ENCODE data around the gene SOX4. TPM values are rescaled to one million over a fixed set of nuclear protein-coding genes. Genes with fewer than 3 reads are reported as not detected.

Gene SOX4
- total RNA-seq, 2 donors from 2014 or later, result 45.1 to 47.0 TPM

DNA sequence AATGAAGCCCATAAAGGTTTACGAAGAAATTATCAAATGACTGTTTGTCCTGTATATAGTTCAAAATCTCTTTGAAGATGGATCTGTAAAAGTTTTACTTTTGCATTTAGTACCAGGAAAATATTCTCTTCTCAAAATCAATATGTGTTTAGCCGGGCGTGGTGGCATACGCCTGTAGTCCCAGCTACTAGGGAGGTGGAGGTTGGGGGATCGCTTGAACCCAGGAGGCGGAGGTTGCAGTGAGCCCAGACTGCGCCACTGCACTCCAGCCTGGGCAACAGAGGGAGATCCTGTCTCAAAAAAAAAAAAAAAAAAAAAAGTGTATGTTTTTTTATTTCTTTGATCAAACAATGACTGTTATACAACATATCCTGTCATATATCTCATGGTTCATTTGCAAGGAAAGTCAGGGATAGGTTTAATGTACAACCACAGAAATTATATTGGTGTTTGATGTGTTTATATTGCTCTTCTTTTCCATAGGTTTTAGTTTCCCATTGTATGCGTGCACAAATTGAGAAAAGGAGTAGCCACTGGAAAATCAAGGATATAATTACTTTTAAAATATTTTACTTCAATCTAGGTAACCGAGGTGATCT lies 40.1 kb downstream of the SOX4 start:
- Histone ChIP-seq H3K4me1 (no peaks in the 10 kb centered on the region), H3K36me3 (no peaks in the 10 kb centered on the region), H3K4me3 (no peak overlapping the region), H3K9ac (ENCODE audit: low read depth in 2 of 2, low read length in 2 of 2) (no peak overlapping the region), H3K9me3 (no peaks in the 10 kb centered on the region), H3K27ac (no peak overlapping the region), H3K27me3 (no peaks in the 10 kb centered on the region)
- intact Hi-C loops (cut with DNase I), result no loop called here
- DNase-seq, result peak; percentile 28
- TF ChIP-seq, protein P1, sequence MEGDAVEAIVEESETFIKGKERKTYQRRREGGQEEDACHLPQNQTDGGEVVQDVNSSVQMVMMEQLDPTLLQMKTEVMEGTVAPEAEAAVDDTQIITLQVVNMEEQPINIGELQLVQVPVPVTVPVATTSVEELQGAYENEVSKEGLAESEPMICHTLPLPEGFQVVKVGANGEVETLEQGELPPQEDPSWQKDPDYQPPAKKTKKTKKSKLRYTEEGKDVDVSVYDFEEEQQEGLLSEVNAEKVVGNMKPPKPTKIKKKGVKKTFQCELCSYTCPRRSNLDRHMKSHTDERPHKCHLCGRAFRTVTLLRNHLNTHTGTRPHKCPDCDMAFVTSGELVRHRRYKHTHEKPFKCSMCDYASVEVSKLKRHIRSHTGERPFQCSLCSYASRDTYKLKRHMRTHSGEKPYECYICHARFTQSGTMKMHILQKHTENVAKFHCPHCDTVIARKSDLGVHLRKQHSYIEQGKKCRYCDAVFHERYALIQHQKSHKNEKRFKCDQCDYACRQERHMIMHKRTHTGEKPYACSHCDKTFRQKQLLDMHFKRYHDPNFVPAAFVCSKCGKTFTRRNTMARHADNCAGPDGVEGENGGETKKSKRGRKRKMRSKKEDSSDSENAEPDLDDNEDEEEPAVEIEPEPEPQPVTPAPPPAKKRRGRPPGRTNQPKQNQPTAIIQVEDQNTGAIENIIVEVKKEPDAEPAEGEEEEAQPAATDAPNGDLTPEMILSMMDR (IDR thresholded peaks at IDR 0.05), result no peak

DNA sequence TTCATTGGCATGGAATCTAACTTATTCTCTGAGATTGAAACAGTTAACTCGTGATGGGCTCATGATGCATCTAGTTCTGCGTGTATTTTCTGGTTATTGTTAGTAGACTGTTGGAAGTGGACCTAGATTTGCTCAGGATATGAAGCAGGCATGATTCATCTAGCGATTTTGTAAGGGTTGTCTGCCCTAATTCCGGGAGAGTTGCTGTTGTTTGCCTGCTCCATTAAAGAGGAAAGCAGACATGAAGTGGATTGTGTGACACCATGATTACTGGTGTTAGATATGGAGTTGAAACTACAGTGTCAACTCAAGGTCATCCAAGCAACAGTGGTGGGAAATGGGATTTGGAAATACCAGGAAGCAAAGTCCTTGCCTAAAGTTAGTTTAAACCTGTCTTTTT lies 41.0 kb downstream of the SOX4 start:
- Histone ChIP-seq H3K4me1 (no peaks in the 10 kb centered on the region), H3K4me3 (no peak overlapping the region), H3K27ac (no peak overlapping the region), H3K36me3 (no peaks in the 10 kb centered on the region), H3K9me3 (no peaks in the 10 kb centered on the region), H3K27me3 (no peaks in the 10 kb centered on the region), H3K9ac (ENCODE audit: low read depth in 2 of 2, low read length in 2 of 2) (no peak overlapping the region)
- intact Hi-C loops (cut with DNase I), result no loop called here
- no peak for DNase-seq
- TF ChIP-seq, protein P1 (IDR thresholded peaks at IDR 0.05), result no peak

DNA sequence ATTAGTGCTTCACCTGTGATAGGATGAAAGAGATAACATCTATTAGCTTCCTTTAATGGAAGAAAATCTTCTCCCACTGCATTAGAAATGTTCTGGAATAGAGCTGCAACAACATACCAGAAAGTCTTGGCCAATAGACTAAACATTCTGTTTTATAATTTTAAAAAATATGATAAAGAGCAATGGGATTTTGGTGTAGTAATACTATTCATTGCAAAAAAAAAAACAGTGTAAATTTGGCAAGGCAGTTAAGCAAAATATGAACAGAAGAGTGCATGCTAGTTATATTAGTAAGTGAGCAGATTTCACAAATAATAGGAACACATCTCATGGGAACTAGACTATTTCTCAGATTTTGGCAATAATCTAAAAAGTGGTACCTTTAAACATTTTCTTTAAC lies 43.3 kb downstream of the SOX4 start:
- intact Hi-C loops (cut with DNase I), result no loop called here
- TF ChIP-seq, protein P1 (IDR thresholded peaks at IDR 0.05), result no peak
- no peaks in the 10 kb centered on the region for H3K9me3 ChIP-seq

DNA sequence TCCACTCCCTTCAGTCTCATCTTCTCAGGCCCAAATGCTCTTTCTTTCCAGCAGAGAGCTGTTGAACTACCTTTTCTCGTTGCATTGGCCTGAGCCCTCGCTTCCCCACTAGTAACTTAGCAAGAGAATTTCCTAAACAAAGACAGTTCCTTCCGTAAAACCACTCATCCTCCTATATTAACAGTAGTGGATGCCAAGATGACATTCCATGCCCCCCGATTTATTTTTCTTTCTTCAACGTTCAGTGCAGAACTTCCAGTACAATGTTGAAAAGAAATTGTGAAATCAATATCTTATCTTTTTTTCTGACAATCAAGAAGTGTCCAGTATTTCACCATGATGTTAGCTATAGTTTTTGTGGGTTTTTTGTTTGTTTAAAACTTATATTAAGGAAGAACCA lies 45.8 kb downstream of the SOX4 start:
- Histone ChIP-seq H3K4me3 (no peak overlapping the region), H3K27ac (no peak overlapping the region), H3K9me3 (no peaks in the 10 kb centered on the region), H3K9ac (ENCODE audit: low read depth in 2 of 2, low read length in 2 of 2) (no peak overlapping the region), H3K36me3 (no peaks in the 10 kb centered on the region), H3K4me1 (no peaks in the 10 kb centered on the region), H3K27me3 (no peaks in the 10 kb centered on the region)
- no peak for DNase-seq
- intact Hi-C loops (cut with DNase I), result no loop called here
- TF ChIP-seq, protein P1 (IDR thresholded peaks at IDR 0.05), result no peak

More for the DNA sequence above, 43.3 kb downstream of the SOX4 start:
- H3K9ac ChIP-seq (ENCODE audit: low read depth in 2 of 2, low read length in 2 of 2), result no peak overlapping the region
- H3K27ac ChIP-seq, result no peak overlapping the region
- no peaks in the 10 kb centered on the region for H3K27me3 ChIP-seq
- H3K4me1 ChIP-seq, result no peaks in the 10 kb centered on the region
- no peak overlapping the region for H3K4me3 ChIP-seq
- no peak for DNase-seq
- H3K36me3 ChIP-seq, result no peaks in the 10 kb centered on the region

Measured in colonic mucosa (tissue), 4 donors.